BE2C (cell line): ENCODE data around the gene MYOF.

Source experiments
- DNase-seq: peaks from one replicate; pipeline ENCODE4 v3.0.0-alpha.2; 2020
- H3K27me3 ChIP-seq: fragments of 250-450 bp; sonication (Bioruptor Pico); 2 replicates; pipeline ENCODE4 v1.5.1; 2020; ENCODE audit warnings: mild to moderate bottlenecking
- H3K36me3 ChIP-seq: fragments of 250-450 bp; sonication (Bioruptor Pico); 2 replicates; pipeline ENCODE4 v1.5.1; 2020; ENCODE audit warnings: mild to moderate bottlenecking
- H3K4me1 ChIP-seq: fragments of 250-450 bp; sonication (Bioruptor Pico); 2 replicates; pipeline ENCODE4 v1.5.1; 2020
- H3K4me3 ChIP-seq: 2 replicates; pipeline ENCODE4 v1.5.1; 2011; ENCODE audit warnings: low read depth, low read length
- H3K9me3 ChIP-seq: fragments of 250-450 bp; sonication (Bioruptor Pico); 2 replicates; pipeline ENCODE4 v1.5.1; 2020
- CTCF ChIP-seq: IDR thresholded peaks from 2 replicates; pipeline ENCODE4 v1.5.1; 2012; ENCODE audit warnings: mild to moderate bottlenecking, low read depth, low read length

The MYOF gene

DNA sequence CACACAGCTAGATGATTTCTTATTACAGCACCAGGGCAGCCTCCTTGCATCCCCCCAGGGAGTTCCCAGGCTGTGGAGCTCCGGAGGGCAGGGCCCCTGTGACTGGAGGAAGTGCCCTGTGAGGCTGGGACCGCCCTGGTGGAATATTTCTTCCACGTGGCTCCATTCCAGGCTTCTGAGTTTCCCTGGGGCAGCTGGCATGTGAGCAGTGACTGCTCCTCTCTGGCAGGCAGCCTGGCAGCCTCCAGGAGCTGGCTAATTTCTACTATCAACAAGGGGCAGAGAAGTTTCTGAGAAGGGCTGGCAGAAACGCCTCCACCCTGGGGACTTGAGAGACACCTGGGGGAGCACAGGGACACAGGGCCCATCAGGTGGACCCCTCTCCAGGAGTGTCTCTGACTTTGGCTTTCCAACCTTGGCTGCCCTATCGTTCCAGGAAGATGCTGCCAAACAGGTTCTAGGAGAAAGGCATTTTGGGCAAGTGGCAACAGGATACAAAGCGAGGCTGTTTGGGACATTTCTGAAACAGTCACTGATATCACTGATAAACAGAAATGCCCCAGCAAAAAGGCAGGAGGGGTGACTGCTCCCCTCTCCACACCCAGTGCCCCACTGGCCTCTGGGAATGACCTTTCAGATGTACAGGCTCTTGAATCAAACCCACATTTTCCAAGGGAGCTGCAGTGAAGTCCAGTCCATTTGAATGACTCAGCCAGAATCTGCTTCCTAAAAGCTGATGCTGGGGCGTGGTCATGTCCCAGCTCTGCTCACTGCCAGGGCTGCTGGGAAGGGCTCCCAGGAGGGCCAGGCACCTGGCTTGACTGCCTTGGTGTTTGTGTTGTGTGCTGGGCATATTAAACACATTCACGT is 16.1 kb downstream of the MYOF start:
- Histone ChIP-seq H3K9me3 (no peaks in the 10 kb centered on the region), H3K4me1 (no peaks in the 10 kb centered on the region), H3K36me3 (no peaks in the 10 kb centered on the region), H3K27me3 (no peaks in the 10 kb centered on the region), H3K4me3 (no peak overlapping the region)
- no peak for TF ChIP-seq CTCF
- DNase-seq, result peak; percentile 49

GRCh38 chr10:93464776-93465388 is 17.3 kb downstream of the MYOF start:
- no peak for DNase-seq
- TF ChIP-seq CTCF, result no peak
- no peaks in the 10 kb centered on the region for H3K27me3 ChIP-seq

DNA sequence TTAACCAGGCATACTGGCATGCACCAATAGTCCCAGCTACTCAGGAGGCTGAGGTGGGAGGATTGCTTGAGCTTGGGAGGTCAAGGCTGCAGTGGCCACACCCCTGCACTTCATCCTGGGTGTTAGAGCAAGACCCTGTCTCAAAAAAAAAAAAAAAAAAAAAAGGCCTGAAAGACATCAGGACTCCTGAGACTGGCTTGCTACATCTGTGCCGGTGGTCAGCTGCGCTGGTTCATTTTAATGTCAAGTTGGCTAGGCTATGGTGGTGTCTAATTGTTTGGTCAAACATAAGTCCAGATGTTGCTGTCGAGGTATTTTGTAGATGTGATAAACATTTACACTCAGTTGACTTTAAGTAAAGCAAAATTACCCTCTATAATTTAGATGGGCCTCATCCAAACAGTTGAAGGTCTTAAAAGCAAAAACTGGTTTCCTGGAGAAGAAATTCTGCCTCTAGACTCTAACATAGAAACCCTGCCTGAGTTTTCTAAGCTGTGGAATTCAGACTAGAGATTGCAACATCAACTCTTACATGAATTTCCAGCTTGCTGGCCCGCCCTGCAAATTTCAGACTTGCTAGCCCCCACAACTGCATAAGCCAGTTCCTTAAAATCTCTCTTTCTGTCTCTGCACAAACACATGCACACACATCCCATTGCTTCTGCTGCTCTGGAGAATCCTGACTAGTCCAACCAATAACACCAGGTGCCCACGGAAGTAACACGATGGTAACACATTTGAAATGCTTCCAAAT is 18.2 kb downstream of the MYOF start:
- no peak for TF ChIP-seq CTCF
- no peak overlapping the region for H3K4me3 ChIP-seq
- no peak for DNase-seq
- no peaks in the 10 kb centered on the region for H3K36me3 ChIP-seq
- H3K9me3 ChIP-seq, result no peaks in the 10 kb centered on the region
- H3K4me1 ChIP-seq, result no peaks in the 10 kb centered on the region
- no peaks in the 10 kb centered on the region for H3K27me3 ChIP-seq

More at GRCh38 chr10:93464776-93465388, 17.3 kb downstream of the MYOF start:
- Histone ChIP-seq H3K9me3 (no peaks in the 10 kb centered on the region), H3K4me1 (no peaks in the 10 kb centered on the region), H3K36me3 (no peaks in the 10 kb centered on the region), H3K4me3 (no peak overlapping the region)

- Histone ChIP-seq H3K4me3 (no peak overlapping the region), H3K4me1 (no peaks in the 10 kb centered on the region)
Observed at GRCh38 chr10:93462881-93463280, 19.3 kb downstream of the MYOF start.

GRCh38 chr10:93462371-93462770 is 19.8 kb downstream of the MYOF start:
- no peaks in the 10 kb centered on the region for H3K27me3 ChIP-seq
- no peaks in the 10 kb centered on the region for H3K36me3 ChIP-seq
- no peak for TF ChIP-seq CTCF
- no peak for DNase-seq
- H3K4me1 ChIP-seq, result no peaks in the 10 kb centered on the region
- no peaks in the 10 kb centered on the region for H3K9me3 ChIP-seq
- H3K4me3 ChIP-seq, result no peak overlapping the region

More at GRCh38 chr10:93462881-93463280, 19.3 kb downstream of the MYOF start:
- TF ChIP-seq CTCF, result no peak
- Histone ChIP-seq H3K9me3 (no peaks in the 10 kb centered on the region), H3K36me3 (no peaks in the 10 kb centered on the region), H3K27me3 (no peaks in the 10 kb centered on the region)
- DNase-seq, result no peak
